ENCODE results near the gene GATA2.

GATA2 gene

GRCh38 chr3:128492671-128493569 is at the start of gene GATA2:
GATA2 (minus strand) TSS chr3:128493201; CDS start chr3:128487031, 6,170 bp downstream.
- peak within 1 kb of the TSS; percentile 88 for H3K4me3 ChIP-seq (ENCODE audit: low read depth, low read length)
- TF ChIP-seq CTCF (IDR thresholded peaks at IDR 0.05; ENCODE audit: low read depth, low read length) (no peak), MYC (IDR thresholded peaks at IDR 0.05; ENCODE audit: low read depth, low read length) (peak; percentile 69), MAX (IDR thresholded peaks at IDR 0.05; ENCODE audit: low read depth, low read length) (peak; percentile 36), POLR2A (IDR thresholded peaks at IDR 0.05; ENCODE audit: extremely low read depth, insufficient read length) (peak; percentile 74)
- peak; percentile 84 for DNase-seq (ENCODE audit: low read depth)

- DNase-seq (ENCODE audit: low read depth) = no peak
- no peak for TF ChIP-seq POLR2A (IDR thresholded peaks at IDR 0.05; ENCODE audit: extremely low read depth, insufficient read length)
- no peak for TF ChIP-seq MAX (IDR thresholded peaks at IDR 0.05; ENCODE audit: low read depth, low read length)
- TF ChIP-seq CTCF (IDR thresholded peaks at IDR 0.05; ENCODE audit: low read depth, low read length) = no peak
- no peak overlapping the region for H3K4me3 ChIP-seq (ENCODE audit: low read depth, low read length)
Observed at GRCh38 chr3:128541246-128541645, 48.2 kb upstream of the GATA2 start.

GRCh38 chr3:128539376-128539775 is 46.4 kb upstream of the GATA2 start:
- H3K4me3 ChIP-seq (ENCODE audit: low read depth, low read length) = no peak overlapping the region
- DNase-seq (ENCODE audit: low read depth) = no peak
- no peak for TF ChIP-seq MYC (IDR thresholded peaks at IDR 0.05; ENCODE audit: low read depth, low read length)
- no peak for TF ChIP-seq CTCF (IDR thresholded peaks at IDR 0.05; ENCODE audit: low read depth, low read length)
- no peak for TF ChIP-seq POLR2A (IDR thresholded peaks at IDR 0.05; ENCODE audit: extremely low read depth, insufficient read length)
- TF ChIP-seq MAX (IDR thresholded peaks at IDR 0.05; ENCODE audit: low read depth, low read length) = no peak

GRCh38 chr3:128537091-128537703 is 44.2 kb upstream of the GATA2 start:
- no peak for DNase-seq (ENCODE audit: low read depth)
- no peak overlapping the region for H3K4me3 ChIP-seq (ENCODE audit: low read depth, low read length)
- TF ChIP-seq POLR2A (IDR thresholded peaks at IDR 0.05; ENCODE audit: extremely low read depth, insufficient read length) = no peak
- no peak for TF ChIP-seq CTCF (IDR thresholded peaks at IDR 0.05; ENCODE audit: low read depth, low read length)
- no peak for TF ChIP-seq MAX (IDR thresholded peaks at IDR 0.05; ENCODE audit: low read depth, low read length)
- TF ChIP-seq MYC (IDR thresholded peaks at IDR 0.05; ENCODE audit: low read depth, low read length) = no peak

- DNase-seq (ENCODE audit: low read depth) = peak; percentile 75
- TF ChIP-seq MYC (IDR thresholded peaks at IDR 0.05; ENCODE audit: low read depth, low read length) = no peak
- TF ChIP-seq POLR2A (IDR thresholded peaks at IDR 0.05; ENCODE audit: extremely low read depth, insufficient read length) = no peak
- TF ChIP-seq CTCF (IDR thresholded peaks at IDR 0.05; ENCODE audit: low read depth, low read length) = no peak
- no peak for TF ChIP-seq MAX (IDR thresholded peaks at IDR 0.05; ENCODE audit: low read depth, low read length)
- H3K4me3 ChIP-seq (ENCODE audit: low read depth, low read length) = no peak overlapping the region
Observed at GRCh38 chr3:128532012-128532983, 39.3 kb upstream of the GATA2 start.

All from NB4 (cell line).